ENCODE data around the gene ELOVL6. TPM values are rescaled to one million over a fixed set of nuclear protein-coding genes. Genes with fewer than 3 reads are reported as not detected.

ELOVL6 gene
- total and polyA plus RNA-seq, 9 of the 15 experiments (the other 6 are each of a cell fraction or from before 2014, with no cell fraction given) = 18.3 to 82.6 (median 46.0) TPM

GRCh38 chr4:110196206-110196870 lies 2.1 kb downstream of the ELOVL6 start (continued):
- TF ChIP-seq ZNF518B (CRISPR knock-in tag; IDR thresholded peaks at IDR 0.05) (no peak), HDAC6 (IDR thresholded peaks at IDR 0.05; ENCODE audit: low read depth, low read length) (no peak), SREBF2 (CRISPR knock-in tag; IDR thresholded peaks at IDR 0.05) (no peak), TAL1 (IDR thresholded peaks at IDR 0.05) (no peak), GATA2 (CRISPR knock-in tag; IDR thresholded peaks at IDR 0.05) (no peak), RFX5 (IDR thresholded peaks at IDR 0.05; ENCODE audit: low read depth, low read length) (no peak), ZNF232 (CRISPR knock-in tag; IDR thresholded peaks at IDR 0.05) (no peak), ZNF511 (CRISPR knock-in tag; IDR thresholded peaks at IDR 0.05) (no peak), CBX2 (IDR thresholded peaks at IDR 0.05; ENCODE audit: insufficient read depth, low read length, poor library complexity, severe bottlenecking) (no peak), ZNF431 (CRISPR knock-in tag; IDR thresholded peaks at IDR 0.05) (no peak), ZNF695 (CRISPR knock-in tag; IDR thresholded peaks at IDR 0.05) (no peak), SMARCA5 (IDR thresholded peaks at IDR 0.05) (no peak), ZNF24 (IDR thresholded peaks at IDR 0.05) (no peak), FOXA3 (CRISPR knock-in tag; conservative IDR thresholded peaks at IDR 0.05 in 1 of 2, IDR thresholded peaks at IDR 0.05 in 1 of 2) (no peak), ASH1L (IDR thresholded peaks at IDR 0.05; ENCODE audit: borderline replicate concordance, low read depth, partially characterized antibody) (no peak), RFX1 (IDR thresholded peaks at IDR 0.05) (no peak), ZBTB17 (CRISPR knock-in tag; IDR thresholded peaks at IDR 0.05) (no peak), PTBP1 (IDR thresholded peaks at IDR 0.05; ENCODE audit: low read depth, low read length) (no peak), EP300 (IDR thresholded peaks at IDR 0.05; ENCODE audit: low read length) (no peak; the same call in 1 of the 2 replicates), ZFP91 (CRISPR knock-in tag; IDR thresholded peaks at IDR 0.05) (no peak), ZNF23 (CRISPR knock-in tag; IDR thresholded peaks at IDR 0.05) (no peak), ETV6 (IDR thresholded peaks at IDR 0.05; ENCODE audit: borderline replicate concordance in 1 of 2, low read depth in 2 of 2, low read length in 1 of 2) (no peak), ETV6 (CRISPR knock-in tag; IDR thresholded peaks at IDR 0.05; ENCODE audit: borderline replicate concordance) (no peak), ZNF253 (CRISPR knock-in tag; conservative IDR thresholded peaks at IDR 0.05) (no peak), ZNF830 (CRISPR knock-in tag; IDR thresholded peaks at IDR 0.05) (no peak), ZNF316 (IDR thresholded peaks at IDR 0.05) (no peak), U2AF1 (optimal IDR thresholded peaks at IDR 0.05; ENCODE audit: low read depth, low read length) (no peak)
